H1 (cell line): ENCODE measurements around the gene GSK3B. TPM values are rescaled to one million over a fixed set of nuclear protein-coding genes. Genes with fewer than 3 reads are reported as not detected.

ENCODE experiments used
- CTCF ChIA-PET: fragments of 300-600 bp; sonication (Branson Sonifier 250); formaldehyde crosslinking; loops from one replicate; lab custom pipeline; 2021; ENCODE audit not compliant: partially characterized antibody; lab: Charles Lee
- POLR2A ChIA-PET: fragments of 300-600 bp; sonication (Branson Sonifier 250); formaldehyde crosslinking; loops from one replicate; lab custom pipeline; 2021; ENCODE audit warnings: inconsistent platforms; ENCODE audit not compliant: partially characterized antibody; lab: Charles Lee
- DNase-seq, 2 experiments: peaks; one replicate each; pipeline versions ENCODE4 v3.0.0 to v3.0.0-alpha.2; 2010 to 2022; ENCODE audit warnings: low spot score in 2 of 2, low read depth in 1 of 2, mixed read lengths in 1 of 2
- FAIRE-seq: peaks from 2 replicates; lab custom pipeline; 2011; peaks lifted over from hg19 to GRCh38; lab: Jason Lieb, UNC
- H2AFZ ChIP-seq: 2 replicates; pipeline ENCODE4 v1.8.1; 2012; ENCODE audit warnings: low read length, inconsistent platforms
- H2AK5ac ChIP-seq: 2 replicates; pipeline ENCODE4 v1.6.1; 2013; ENCODE audit warnings: low read depth, low read length
- H2BK120ac ChIP-seq: replicated peaks from 2 replicates; pipeline ENCODE3; 2013; ENCODE audit warnings: low read depth, low read length, inconsistent platforms
- H2BK12ac ChIP-seq: 2 replicates; pipeline ENCODE4 v1.6.1; 2013; ENCODE audit warnings: low read depth, low read length
- H2BK15ac ChIP-seq: 2 replicates; pipeline ENCODE4 v1.6.1; 2013; ENCODE audit warnings: low read length
- H2BK20ac ChIP-seq: 2 replicates; pipeline ENCODE4 v1.6.1; 2013; ENCODE audit warnings: low read length
- H2BK5ac ChIP-seq: 2 replicates; pipeline ENCODE4 v1.6.1; 2013; ENCODE audit warnings: low read depth, low read length
- H3K14ac ChIP-seq: 2 replicates; pipeline ENCODE4 v1.6.1; 2013; ENCODE audit warnings: inconsistent platforms; ENCODE audit not compliant: insufficient read length
- H3K18ac ChIP-seq: 2 replicates; pipeline ENCODE4 v1.6.1; 2013; ENCODE audit warnings: low read length; ENCODE audit errors: extremely low read depth
- H3K23ac ChIP-seq: 2 replicates; pipeline ENCODE4 v1.6.1; 2013; ENCODE audit warnings: inconsistent platforms; ENCODE audit not compliant: insufficient read length
- H3K23me2 ChIP-seq: 2 replicates; pipeline ENCODE4 v1.6.1; 2013; ENCODE audit warnings: low read depth, low read length
- H3K27ac ChIP-seq: 2 replicates; pipeline ENCODE4 v1.6.1; 2011; ENCODE audit warnings: low read depth, low read length, inconsistent platforms
- H3K27me3 ChIP-seq, 4 experiments: replicated peaks in 1 of 4; 1 replicate in 1 of 4; 2 replicates in 3 of 4; pipeline versions ENCODE4 v1.6.1 to v1.8.1; 2011 to 2013; ENCODE audit warnings: low read length in 3 of 4, mild to moderate bottlenecking in 3 of 4, inconsistent platforms in 2 of 4, mixed read lengths in 2 of 4, moderate library complexity in 1 of 4; ENCODE audit not compliant: control insufficient read depth in 3 of 4, insufficient read depth in 3 of 4; ENCODE audit errors: extremely low read depth in 1 of 4
- H3K36me3 ChIP-seq, 4 experiments: 2 replicates each; pipeline versions ENCODE4 v1.6.1 to v1.8.1; 2011 to 2013; ENCODE audit warnings: mild to moderate bottlenecking in 4 of 4, low read length in 3 of 4, moderate library complexity in 2 of 4, control low read depth in 1 of 4, inconsistent platforms in 1 of 4; ENCODE audit not compliant: insufficient read depth in 4 of 4, control insufficient read depth in 2 of 4
- H3K4ac ChIP-seq: replicated peaks from 2 replicates; pipeline ENCODE3; 2013; ENCODE audit warnings: low read length, low read depth, mixed read lengths, inconsistent platforms; ENCODE audit not compliant: insufficient read length
- H3K4me1 ChIP-seq, 4 experiments: replicated peaks in 1 of 4; 1 replicate in 1 of 4; 2 replicates in 3 of 4; pipeline versions ENCODE4 v1.6.1 to v1.8.1; 2011 to 2013; ENCODE audit warnings: low read length in 3 of 4, inconsistent platforms in 2 of 4, mixed read lengths in 1 of 4; ENCODE audit not compliant: insufficient read depth in 4 of 4, control insufficient read depth in 3 of 4
- H3K4me2 ChIP-seq, 2 experiments: 2 replicates each; pipeline versions ENCODE4 v1.6.1 to v1.8.1; 2011 to 2013; ENCODE audit warnings: low read depth in 2 of 2, low read length in 2 of 2, control low read depth in 1 of 2, inconsistent platforms in 1 of 2, mild to moderate bottlenecking in 1 of 2; ENCODE audit not compliant: insufficient read depth in 1 of 2
- H3K4me3 ChIP-seq, 4 experiments: fragments of 200-600, 300-600 bp in 1 of 4; sonication (generic), shearing (Covaris generic), sonication (Bioruptor Twin) in 1 of 4; 2 replicates each; pipeline versions ENCODE4 v1.5.1 to v1.8.1; 2011 to 2016; ENCODE audit warnings: low read length in 4 of 4, low read depth in 3 of 4, control low read depth in 2 of 4, inconsistent platforms in 2 of 4, mild to moderate bottlenecking in 2 of 4, mixed read lengths in 1 of 4, moderate library complexity in 1 of 4; ENCODE audit not compliant: insufficient read depth in 2 of 4; ENCODE audit errors: extremely low read depth in 1 of 4
- H3K56ac ChIP-seq: replicated peaks from 2 replicates; pipeline ENCODE3; 2013; ENCODE audit warnings: low read depth, mild to moderate bottlenecking, mixed read lengths, low read length, inconsistent platforms; ENCODE audit not compliant: insufficient read length
- H3K79me1 ChIP-seq: 2 replicates; pipeline ENCODE4 v1.6.1; 2013; ENCODE audit warnings: low read depth, low read length, control low read depth
- H3K79me2 ChIP-seq, 2 experiments: 2 replicates each; pipeline versions ENCODE4 v1.6.1 to v1.8.1; 2012 to 2013; ENCODE audit warnings: low read length in 2 of 2, mild to moderate bottlenecking in 2 of 2, inconsistent platforms in 1 of 2; ENCODE audit not compliant: insufficient read depth in 2 of 2, control insufficient read depth in 1 of 2
- H3K9ac ChIP-seq, 4 experiments: replicated peaks in 1 of 4; 1 replicate in 1 of 4; 2 replicates in 3 of 4; pipeline versions ENCODE4 v1.6.1 to v1.8.1; 2011 to 2013; ENCODE audit warnings: low read depth in 3 of 4, low read length in 3 of 4, control low read depth in 2 of 4, mild to moderate bottlenecking in 2 of 4, moderate library complexity in 2 of 4, inconsistent platforms in 1 of 4; ENCODE audit errors: extremely low read depth in 1 of 4
- H3K9me3 ChIP-seq, 2 experiments: 2 replicates each; pipeline versions ENCODE4 v1.6.1 to v1.8.1; 2012 to 2013; ENCODE audit warnings: mild to moderate bottlenecking in 2 of 2, moderate library complexity in 2 of 2, control low read depth in 1 of 2, inconsistent platforms in 1 of 2, low read depth in 1 of 2, low read length in 1 of 2, mixed read lengths in 1 of 2; ENCODE audit not compliant: insufficient read depth in 2 of 2
- H4K20me1 ChIP-seq, 2 experiments: replicated peaks in 1 of 2; 2 replicates each; pipeline versions ENCODE3 to v1.8.1; 2011 to 2013; ENCODE audit warnings: inconsistent platforms in 2 of 2, low read length in 2 of 2, mild to moderate bottlenecking in 1 of 2; ENCODE audit not compliant: insufficient read depth in 2 of 2, control insufficient read depth in 1 of 2
- H4K5ac ChIP-seq: 2 replicates; pipeline ENCODE4 v1.6.1; 2013; ENCODE audit warnings: low read length, low read depth, mixed read lengths, inconsistent platforms; ENCODE audit not compliant: insufficient read length
- H4K8ac ChIP-seq: 2 replicates; pipeline ENCODE4 v1.8.0; 2013; ENCODE audit warnings: mild to moderate bottlenecking, moderate library complexity, low read length, inconsistent platforms; ENCODE audit not compliant: insufficient read depth; ENCODE audit errors: extremely low read depth
- H4K91ac ChIP-seq: replicated peaks from 2 replicates; pipeline ENCODE3; 2013; ENCODE audit warnings: low read length, mixed read lengths, inconsistent platforms; ENCODE audit not compliant: insufficient read length
- POU5F1 ChIP-seq: IDR thresholded peaks from 2 replicates; pipeline ENCODE4 v1.6.1; 2011; ENCODE audit warnings: low read depth, mild to moderate bottlenecking, low read length, moderate library complexity
- RAD21 ChIP-seq, 2 experiments: IDR thresholded peaks in 1 of 2; conservative IDR thresholded peaks in 1 of 2; 2 replicates each; pipeline ENCODE4 v1.6.1; 2011; ENCODE audit warnings: low read depth in 2 of 2, low read length in 2 of 2, improper control_type of control experiment in 1 of 2, inconsistent platforms in 1 of 2, mild to moderate bottlenecking in 1 of 2, moderate library complexity in 1 of 2
- SIX5 ChIP-seq: IDR thresholded peaks from 2 replicates; pipeline ENCODE4 v1.6.1; 2011; ENCODE audit warnings: mild to moderate bottlenecking, low read depth, low read length
- TCF12 ChIP-seq: IDR thresholded peaks from 2 replicates; pipeline ENCODE4 v1.6.1; 2011; ENCODE audit warnings: low read depth, mild to moderate bottlenecking, low read length
- ZNF274 ChIP-seq: IDR thresholded peaks from 2 replicates; pipeline ENCODE4 v1.7.0; 2012; ENCODE audit warnings: low read length, borderline replicate concordance; ENCODE audit errors: extremely low read depth
- WGBS, 2 experiments: shearing (Covaris generic) in 1 of 2; methylation state at CpG; one replicate each; pipeline versions ENCODE4 v1.1.6 to v1.1.7; 2013 to 2015; ENCODE audit warnings: low lambda C conversion rate in 2 of 2, mixed read lengths in 2 of 2, inconsistent platforms in 1 of 2, low coverage in 1 of 2, missing lambda C conversion rate in 1 of 2; ENCODE audit not compliant: insufficient replicate concordance in 2 of 2, insufficient coverage in 1 of 2, insufficient read length in 1 of 2; ENCODE audit errors: extremely low coverage in 1 of 2, missing lambda C conversion rate in 1 of 2; 5-methylcytosine and 5-hydroxymethylcytosine counted together
- polyA plus RNA-seq, 7 experiments: library from polyadenylated mRNA; depleted of rRNA in 3 of 7; stranded (reverse) in 5 of 7; unstranded in 2 of 7; fragments of >200 nt in 5 of 7; fragments of 200-250 nt in 2 of 7; gene quantifications; 1 replicate in 5 of 7; 2 replicates in 1 of 7; 4 replicates in 1 of 7; pipeline versions ENCODE4 v1.2.1 to v1.2.3, GENCODE V29; 2011 to 2013; ENCODE audit warnings: missing spikeins in 2 of 7, mixed read lengths in 2 of 7
- total RNA-seq: library from RNA; stranded (reverse); fragmentation: NEBNext Ultra II Directional; extraction: Animal tissue kit (Norgen Biotek cat#: 25700); gene quantifications from 2 replicates; pipeline ENCODE4 v1.2.1, GENCODE V29; 2021

Gene GSK3B
- total and polyA plus RNA-seq, 2 of the 8 experiments (the other 6 are each of a cell fraction or from before 2014, with no cell fraction given), result 24.2 to 50.7 TPM

GRCh38 chr3:119893769-119894168 is 200.5 kb downstream of the GSK3B start:
- FAIRE-seq (no peak), DNase-seq (no peak)
- H2BK120ac ChIP-seq, result no peak overlapping the region
- H3K23me2 ChIP-seq, result no peaks in the 10 kb centered on the region
- no peak overlapping the region for H2BK5ac ChIP-seq
- POLR2A ChIA-PET, result interaction anchor here (1.0 kb wide), 2 partner anchors 11 to 202 kb away, joined by 3 read pairs; no protein-coding TSS in a partner anchor
- H4K5ac ChIP-seq, result no peak overlapping the region
- H3K36me3 ChIP-seq, result peaks cover 0 to 7% (median 0%) of the 10 kb centered on the region in 4 experiments; a peak in 1 of 8 replicates
- WGBS, 2 experiments, result 96% methylated on average over 1 of the region's 1 CpG; no CpG with 5 or more reads in 1 of the 2 experiments
- peaks cover 2 to 3% of the 10 kb centered on the region in 2 experiments; a peak in 2 of 4 replicates for H3K9me3 ChIP-seq
- no peak overlapping the region for H3K4me2 ChIP-seq
- no peak overlapping the region for H2AK5ac ChIP-seq
- H3K4me1 ChIP-seq, result no peaks in the 10 kb centered on the region
- H3K4me3 ChIP-seq, result no peak overlapping the region
- H3K27ac ChIP-seq, result no peak overlapping the region
- H2AFZ ChIP-seq, result no peak overlapping the region
- peaks cover 0 to 1% of the 10 kb centered on the region in 2 experiments for H4K20me1 ChIP-seq
- H3K14ac ChIP-seq, result no peak overlapping the region
- no peak overlapping the region for H3K9ac ChIP-seq
- H4K91ac ChIP-seq, result no peak overlapping the region
- H3K4ac ChIP-seq, result no peak overlapping the region
- H2BK15ac ChIP-seq, result no peak overlapping the region
- H3K23ac ChIP-seq, result no peak overlapping the region
- no peak overlapping the region for H2BK20ac ChIP-seq
- CTCF ChIA-PET, result interaction anchor here (0.9 to 3.3 kb wide), 10 partner anchors 11 to 351 kb away, joined by 3 to 22 read pairs (median 8); no protein-coding TSS in a partner anchor
- no peaks in the 10 kb centered on the region for H3K79me2 ChIP-seq
- no peak overlapping the region for H2BK12ac ChIP-seq
- H3K27me3 ChIP-seq, result no peaks in the 10 kb centered on the region
- no peak overlapping the region for H4K8ac ChIP-seq
- H3K56ac ChIP-seq, result no peak overlapping the region
- no peak overlapping the region for H3K18ac ChIP-seq
- TF ChIP-seq RAD21 (IDR thresholded peaks at IDR 0.05 in 1 of 2, conservative IDR thresholded peaks at IDR 0.05 in 1 of 2; ENCODE audit: low read depth in 2 of 2, low read length in 2 of 2) (no peak), TCF12 (no peak), ZNF274 (no peak), SIX5 (no peak), POU5F1 (no peak)
- no peaks in the 10 kb centered on the region for H3K79me1 ChIP-seq
